GM23248 (cell line): ENCODE data around the gene ARHGAP26. TPM values are rescaled to one million over a fixed set of nuclear protein-coding genes. Genes with fewer than 3 reads are reported as not detected.
"Not testable (repeated sequence)": the region's sequence is repeated elsewhere in the genome, so short reads cannot be mapped to it uniquely, and the experiment has no call there.

Experiments used
- DNase-seq: peaks from one replicate; pipeline ENCODE4 v3.0.0-alpha.2; 2015
- H2AFZ ChIP-seq: fragments of 200-600 bp; sonication (generic); 2 replicates; pipeline ENCODE4 v1.6.1; 2016; ENCODE audit warnings: antibody characterized with exemption
- H3F3A ChIP-seq: fragments of 200-600 bp; sonication (generic); 2 replicates; pipeline ENCODE4 v1.6.1; 2016; ENCODE audit warnings: mild to moderate bottlenecking, antibody characterized with exemption, mixed run types; ENCODE audit not compliant: insufficient read depth
- H3K27ac ChIP-seq: fragments of 200-600 bp; sonication (generic); 2 replicates; pipeline ENCODE4 v1.5.1; 2016; ENCODE audit warnings: mild to moderate bottlenecking
- H3K27me3 ChIP-seq: fragments of 200-600 bp; sonication (generic); replicated peaks from 2 replicates; pipeline ENCODE4 v1.6.1; 2016; ENCODE audit warnings: mild to moderate bottlenecking; ENCODE audit not compliant: insufficient read depth
- H3K36me3 ChIP-seq: fragments of 200-600 bp; sonication (generic); 2 replicates; pipeline ENCODE4 v1.6.1; 2016; ENCODE audit warnings: low read depth, mild to moderate bottlenecking
- H3K4me1 ChIP-seq: fragments of 200-600 bp; sonication (generic); 2 replicates; pipeline ENCODE4 v1.6.1; 2016; ENCODE audit warnings: mild to moderate bottlenecking; ENCODE audit not compliant: insufficient read depth
- H3K4me2 ChIP-seq: fragments of 200-600 bp; sonication (generic); one replicate; pipeline ENCODE4 v1.6.1; 2016; ENCODE audit warnings: mild to moderate bottlenecking; ENCODE audit not compliant: unreplicated experiment
- H3K4me3 ChIP-seq: fragments of 200-600 bp; sonication (generic); 2 replicates; pipeline ENCODE4 v1.5.1; 2016; ENCODE audit warnings: mild to moderate bottlenecking
- H3K79me2 ChIP-seq: fragments of 200-600 bp; sonication (generic); 2 replicates; pipeline ENCODE4 v1.6.1; 2016; ENCODE audit warnings: mild to moderate bottlenecking; ENCODE audit not compliant: insufficient read depth
- H3K9ac ChIP-seq: fragments of 200-600 bp; sonication (generic); 2 replicates; pipeline ENCODE4 v1.6.1; 2016; ENCODE audit warnings: mild to moderate bottlenecking
- H3K9me2 ChIP-seq: fragments of 200-600 bp; sonication (generic); 2 replicates; pipeline ENCODE4 v1.6.1; 2016; ENCODE audit warnings: mixed run types, mild to moderate bottlenecking, moderate library complexity; ENCODE audit not compliant: insufficient read depth
- H3K9me3 ChIP-seq: fragments of 200-600 bp; sonication (generic); one replicate; pipeline ENCODE4 v1.6.1; 2017; ENCODE audit warnings: low read depth
- H4K20me1 ChIP-seq: fragments of 200-600 bp; sonication (generic); 2 replicates; pipeline ENCODE4 v1.6.0; 2016; ENCODE audit not compliant: insufficient read depth
- EZH2 ChIP-seq: fragments of 200-600 bp; sonication (generic); IDR thresholded peaks from 2 replicates; pipeline ENCODE4 v1.6.1; 2018; ENCODE audit warnings: antibody characterized with exemption, mild to moderate bottlenecking; ENCODE audit not compliant: insufficient read depth, poor library complexity, severe bottlenecking
- EZH2phosphoT487 ChIP-seq: fragments of 200-600 bp; sonication (generic); IDR thresholded peaks from 2 replicates; pipeline ENCODE4 v1.6.1; 2018; ENCODE audit warnings: antibody characterized with exemption, moderate library complexity, mild to moderate bottlenecking, low read depth; ENCODE audit not compliant: insufficient read depth
- WGBS, 2 experiments: methylation state at CpG; one replicate each; pipeline ENCODE4 v1.1.6; 2015 to 2017; ENCODE audit warnings: low lambda C conversion rate in 2 of 2, low coverage in 1 of 2; ENCODE audit errors: missing lambda C conversion rate in 2 of 2; 5-methylcytosine and 5-hydroxymethylcytosine counted together
- in situ Hi-C: fragments of 300-500 bp; cut with MboI; formaldehyde crosslinking; loops from 2 replicates; pipeline ENCODE4 v1.15.0; 2020
- polyA plus RNA-seq: library from polyadenylated mRNA; unstranded; fragments of >200 nt; fragmentation: Nextera tagmentation; extraction: Ambion mirVana; gene quantifications from 2 replicates; pipeline ENCODE4 v1.2.1, GENCODE V29; 2016
- total RNA-seq: library from RNA; depleted of rRNA; stranded (reverse); fragments of >200 nt; shearing (Covaris generic); gene quantifications from 2 replicates; pipeline ENCODE4 v1.2.3, GENCODE V29; 2014

ARHGAP26 gene
- total and polyA plus RNA-seq, 2 experiments from 2014 or later = 1.6 to 1.7 TPM

GRCh38 chr5:142945845-142946244, 175.7 kb downstream of the ARHGAP26 start:
- Histone ChIP-seq H3K27ac (no peak overlapping the region), H4K20me1 (no peaks in the 10 kb centered on the region), H3K4me3 (no peak overlapping the region), H3K27me3 (no peaks in the 10 kb centered on the region), H3K9me3 (no peaks in the 10 kb centered on the region), H3K4me2 (no peak overlapping the region), H3K79me2 (no peaks in the 10 kb centered on the region), H3F3A (no peaks in the 10 kb centered on the region), H3K4me1 (peaks cover 9% of the 10 kb centered on the region; the same call in 1 of the 2 replicates), H3K9me2 (no peaks in the 10 kb centered on the region), H3K9ac (no peak overlapping the region), H3K36me3 (no peaks in the 10 kb centered on the region), H2AFZ (no peak overlapping the region)
- DNase-seq = no peak
- TF ChIP-seq EZH2 (no peak), EZH2phosphoT487 (no peak)
- in situ Hi-C loops = no loop called here

- no peak overlapping the region for H2AFZ ChIP-seq
- H3K9me3 ChIP-seq = no peaks in the 10 kb centered on the region
- no peak overlapping the region for H3K4me3 ChIP-seq
- 92 to 94% methylated on average over 4 of the region's 4 CpGs for WGBS, 2 experiments
- H3K79me2 ChIP-seq = no peaks in the 10 kb centered on the region
- TF ChIP-seq EZH2phosphoT487 (no peak), EZH2 (no peak)
- no peaks in the 10 kb centered on the region for H3K36me3 ChIP-seq
- peaks cover 9% of the 10 kb centered on the region; the same call in 1 of the 2 replicates for H3K4me1 ChIP-seq
- in situ Hi-C loops = no loop called here
- DNase-seq = no peak
- H3K27ac ChIP-seq = no peak overlapping the region
- no peaks in the 10 kb centered on the region for H4K20me1 ChIP-seq
- no peaks in the 10 kb centered on the region for H3K27me3 ChIP-seq
- H3F3A ChIP-seq = no peaks in the 10 kb centered on the region
- no peak overlapping the region for H3K4me2 ChIP-seq
- H3K9me2 ChIP-seq = no peaks in the 10 kb centered on the region
- H3K9ac ChIP-seq = no peak overlapping the region
These were observed 176.6 kb downstream of the ARHGAP26 start for GRCh38 chr5:142946547-142947426.

- Histone ChIP-seq H3K9ac (no peak overlapping the region), H3K9me2 (no peaks in the 10 kb centered on the region), H3K79me2 (no peaks in the 10 kb centered on the region), H3K4me2 (no peak overlapping the region), H4K20me1 (no peaks in the 10 kb centered on the region), H3K27me3 (no peaks in the 10 kb centered on the region), H3F3A (no peaks in the 10 kb centered on the region), H2AFZ (no peak overlapping the region), H3K9me3 (no peaks in the 10 kb centered on the region), H3K27ac (no peak overlapping the region), H3K4me1 (peaks cover 9% of the 10 kb centered on the region; the same call in 1 of the 2 replicates), H3K4me3 (no peak overlapping the region), H3K36me3 (no peaks in the 10 kb centered on the region)
- TF ChIP-seq EZH2phosphoT487 (no peak), EZH2 (no peak)
- DNase-seq = no peak
- in situ Hi-C loops = no loop called here
These were observed 177.2 kb downstream of the ARHGAP26 start for GRCh38 chr5:142947427-142947709.

GRCh38 chr5:142952229-142952628, 182.1 kb downstream of the ARHGAP26 start:
- in situ Hi-C loops = no loop called here
- WGBS, 2 experiments = 91 to 92% methylated on average over 3 of the region's 3 CpGs

GRCh38 chr5:142952871-142953270, 182.7 kb downstream of the ARHGAP26 start:
- H3K4me1 ChIP-seq, H2AFZ ChIP-seq, H3K27me3 ChIP-seq, in situ Hi-C loops, H3K9ac ChIP-seq, DNase-seq, H3K36me3 ChIP-seq, H4K20me1 ChIP-seq, H3K27ac ChIP-seq, H3K4me2 ChIP-seq, H3F3A ChIP-seq, H3K9me2 ChIP-seq, H3K4me3 ChIP-seq, H3K79me2 ChIP-seq, H3K9me3 ChIP-seq: not testable (repeated sequence)
- 88 to 89% methylated on average over 3 of the region's 3 CpGs for WGBS, 2 experiments

More at GRCh38 chr5:142952229-142952628, 182.1 kb downstream of the ARHGAP26 start:
- H3K4me2 ChIP-seq = no peak overlapping the region
- no peaks in the 10 kb centered on the region for H3K4me1 ChIP-seq
- no peaks in the 10 kb centered on the region for H3K36me3 ChIP-seq
- no peaks in the 10 kb centered on the region for H3K9me3 ChIP-seq
- no peaks in the 10 kb centered on the region for H4K20me1 ChIP-seq
- no peak overlapping the region for H3K27ac ChIP-seq
- no peaks in the 10 kb centered on the region for H3K9me2 ChIP-seq
- H3K27me3 ChIP-seq = no peaks in the 10 kb centered on the region
- no peaks in the 10 kb centered on the region for H3K79me2 ChIP-seq
- H3F3A ChIP-seq = no peaks in the 10 kb centered on the region
- no peak overlapping the region for H3K9ac ChIP-seq
- no peak overlapping the region for H3K4me3 ChIP-seq
- no peak for TF ChIP-seq EZH2
- TF ChIP-seq EZH2phosphoT487 = no peak
- H2AFZ ChIP-seq = no peak overlapping the region
- no peak for DNase-seq
